Hematopoietic multipotent progenitor cell (in vitro differentiated cells): ENCODE data around the gene TATDN3. TPM values are rescaled to one million over a fixed set of nuclear protein-coding genes. Genes with fewer than 3 reads are reported as not detected.
"Not testable (repeated sequence)": the region's sequence is repeated elsewhere in the genome, so short reads cannot be mapped to it uniquely, and the experiment has no call there.

Experiments
- DNase-seq, 3 donors: peaks; one replicate each; pipeline ENCODE4 v3.0.0-alpha.2; 2011 to 2015; ENCODE audit warnings: low read depth in 2 of 3, low spot score in 2 of 3
- total RNA-seq: library from RNA; depleted of rRNA; stranded (reverse); fragments of >200 nt; gene quantifications from one replicate; pipeline ENCODE4 v1.2.3, GENCODE V29; 2012

The TATDN3 gene
- 7.8 TPM for total RNA-seq

DNA sequence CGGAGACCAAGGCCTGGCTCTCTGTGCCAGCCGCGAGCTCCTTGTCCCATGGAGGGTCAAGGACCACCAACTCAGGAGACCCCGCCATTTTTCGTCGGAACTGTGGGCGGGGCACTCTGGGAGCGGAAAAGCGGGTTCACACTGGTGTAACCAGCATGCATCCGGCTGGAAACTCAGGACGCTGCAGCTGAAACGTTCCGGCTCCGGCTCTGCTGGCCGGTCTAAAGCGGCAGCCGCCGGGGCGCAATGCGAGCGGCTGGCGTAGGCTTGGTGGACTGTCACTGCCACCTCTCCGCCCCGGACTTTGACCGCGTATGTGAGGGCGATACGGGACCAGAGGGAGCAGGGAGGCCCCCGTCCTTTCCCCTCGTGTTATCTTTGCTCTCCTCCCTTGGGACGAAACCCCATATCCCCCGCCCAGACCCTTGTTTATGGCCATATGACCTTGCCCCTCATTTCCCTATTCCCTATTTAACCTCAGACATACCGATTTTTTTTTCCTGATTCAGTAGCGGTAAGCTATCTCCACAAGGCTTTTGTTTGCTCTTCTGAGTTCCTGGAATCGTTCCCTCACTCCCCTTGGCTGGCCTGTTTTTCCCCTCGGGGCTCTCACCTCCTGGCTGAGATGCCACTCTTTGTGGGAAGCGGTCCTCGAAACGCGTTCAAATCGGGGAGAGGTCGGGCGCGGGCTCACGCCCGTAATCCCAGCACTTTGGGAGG is at the start of gene TATDN3, which contains the start of gene NSL1:
Gene TATDN3, plus strand, starts transcription at position 219 of the 720 bp plus-strand sequence. Its CDS starts 28 bp downstream, at position 247.
Gene NSL1, minus strand, starts transcription at position 102 of the 720 bp plus-strand sequence. Its CDS starts 14 bp downstream, at position 88.
- peak; percentile 91 to 95 (median 92) for DNase-seq

DNA sequence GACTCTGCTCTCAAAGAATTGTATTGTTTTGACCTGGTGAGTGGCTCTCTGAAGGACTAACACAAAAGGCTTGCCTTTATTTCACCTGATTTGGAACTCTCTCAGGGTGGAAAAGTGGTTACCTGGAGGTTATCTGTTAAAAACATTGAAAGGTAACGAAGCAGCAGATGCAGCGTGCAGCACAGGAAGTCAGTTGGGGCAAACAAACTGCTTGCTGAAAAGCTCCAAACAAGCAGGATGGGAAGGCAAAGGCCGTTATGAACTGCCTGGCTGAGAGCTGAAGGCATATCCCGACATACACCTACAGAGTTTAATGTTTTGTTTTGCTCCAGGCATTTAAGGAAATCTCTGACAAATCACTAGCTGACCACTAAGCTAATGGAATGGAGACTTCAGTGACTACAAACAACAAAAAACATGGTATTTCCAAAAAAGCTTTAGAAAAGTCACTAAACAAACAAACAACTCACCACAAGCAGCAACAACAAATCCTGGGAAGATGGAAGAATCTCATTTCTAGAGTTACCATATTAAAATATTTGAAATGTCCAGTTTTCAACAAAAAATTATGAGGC is 47.7 kb upstream of the TATDN3 start:
- no peak for DNase-seq

- no peak for DNase-seq
Observed at GRCh38 chr1:212745303-212745702, 46.4 kb upstream of the TATDN3 start.

DNA sequence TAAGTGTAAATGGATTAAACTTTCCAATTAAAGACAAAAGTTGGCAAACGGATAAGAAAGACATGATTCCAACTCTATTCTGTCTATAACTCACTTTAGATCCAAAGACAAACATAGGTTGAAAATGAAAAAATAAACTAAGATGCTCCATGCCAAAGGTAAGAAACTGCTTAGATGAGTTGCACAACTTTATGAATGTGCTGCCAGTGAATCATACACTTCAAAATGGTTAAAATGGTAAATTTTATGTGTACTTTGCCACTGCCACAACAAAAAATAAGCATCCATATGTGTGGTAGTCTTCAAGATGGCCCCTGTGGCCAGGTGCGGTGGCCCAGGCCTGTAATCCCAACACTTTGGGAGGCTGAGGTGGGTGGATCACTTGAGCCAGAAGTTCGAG is 45.1 kb upstream of the TATDN3 start:
- DNase-seq: no peak

DNA sequence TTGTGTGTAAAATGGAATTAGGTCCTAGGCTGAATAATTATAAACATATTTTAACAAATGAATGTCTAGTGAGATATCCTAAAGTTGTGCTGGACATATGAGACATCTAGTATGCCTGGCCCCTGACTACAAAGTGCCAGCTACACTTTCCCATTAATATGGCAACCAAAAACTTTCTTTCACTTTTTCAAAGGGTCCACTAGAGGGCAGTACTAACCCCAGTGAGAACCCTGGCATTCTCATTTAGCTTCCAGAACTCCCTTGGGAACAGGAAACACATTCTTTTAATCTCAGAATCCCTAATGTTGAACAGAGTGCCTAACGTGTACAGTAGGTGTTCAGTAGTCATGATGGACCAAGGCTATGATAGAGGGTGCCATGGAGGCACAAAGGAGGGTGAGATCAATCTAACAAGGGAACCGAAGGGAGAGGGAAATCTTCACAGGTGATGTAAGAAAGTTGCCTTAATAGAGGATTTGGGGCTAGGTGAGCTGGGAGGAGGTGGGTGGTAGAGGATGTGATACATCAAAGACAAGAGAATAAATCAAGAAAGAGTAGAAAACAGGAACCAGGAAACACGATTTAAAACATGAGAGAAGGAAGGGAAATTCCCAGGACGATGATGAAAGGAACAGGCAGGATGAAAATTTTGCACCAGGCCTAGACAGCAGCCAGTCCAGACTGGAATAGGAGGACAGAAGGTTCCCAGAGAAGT is 41.7 kb upstream of the TATDN3 start:
- peak in 1 of 3 donors; percentile 40 for DNase-seq

GRCh38 chr1:212752252-212752933 is 39.3 kb upstream of the TATDN3 start:
- no peak for DNase-seq

DNA sequence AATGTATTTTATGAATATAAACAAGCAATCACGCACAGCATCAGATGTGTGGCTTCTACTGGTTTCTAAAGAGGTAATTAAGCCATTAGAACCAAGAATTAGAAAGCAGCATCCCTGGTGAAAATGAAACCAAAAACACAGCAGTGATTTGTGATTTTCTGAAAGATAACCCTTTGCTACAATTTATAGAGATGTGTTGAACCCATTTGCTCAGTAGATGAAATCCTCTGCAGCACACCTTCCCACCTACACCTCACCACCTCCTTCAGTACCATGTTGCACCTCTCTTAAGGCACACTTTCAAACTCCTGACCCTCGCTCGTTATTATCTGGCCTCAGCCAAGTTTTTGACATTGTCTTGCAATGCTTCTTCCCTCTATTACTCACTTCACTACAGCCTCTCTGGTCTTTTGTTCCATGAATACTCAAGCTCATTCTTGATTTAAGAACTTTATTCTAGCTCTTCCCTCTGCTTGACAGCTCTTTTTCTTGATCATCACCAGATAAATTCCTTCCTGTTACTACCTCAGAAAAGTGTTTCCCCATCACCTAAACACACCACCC is 38.7 kb upstream of the TATDN3 start:
- no peak for DNase-seq

DNA sequence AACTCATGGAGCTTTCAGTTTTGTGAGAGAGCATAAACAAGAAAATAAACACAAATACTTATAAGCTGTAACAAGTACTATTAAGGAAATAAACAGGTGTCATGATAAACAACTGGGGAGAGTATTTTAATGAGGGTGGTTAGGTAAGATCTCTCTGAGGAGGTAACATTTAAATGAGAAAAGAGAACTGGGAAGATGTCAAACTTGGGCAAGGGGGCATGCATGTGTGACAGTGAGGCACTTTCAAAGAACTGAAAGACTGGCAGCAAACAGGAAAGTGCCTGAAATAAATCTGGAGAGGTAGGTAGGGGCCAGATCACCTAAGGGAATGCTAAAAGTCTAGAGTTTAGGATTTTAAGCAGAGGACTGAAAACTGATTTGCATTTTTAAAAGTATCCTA is 37.9 kb upstream of the TATDN3 start:
- no peak for DNase-seq

- peak in 1 of 3 donors; percentile 52 for DNase-seq
Observed at GRCh38 chr1:212754193-212754592, 37.5 kb upstream of the TATDN3 start.

DNA sequence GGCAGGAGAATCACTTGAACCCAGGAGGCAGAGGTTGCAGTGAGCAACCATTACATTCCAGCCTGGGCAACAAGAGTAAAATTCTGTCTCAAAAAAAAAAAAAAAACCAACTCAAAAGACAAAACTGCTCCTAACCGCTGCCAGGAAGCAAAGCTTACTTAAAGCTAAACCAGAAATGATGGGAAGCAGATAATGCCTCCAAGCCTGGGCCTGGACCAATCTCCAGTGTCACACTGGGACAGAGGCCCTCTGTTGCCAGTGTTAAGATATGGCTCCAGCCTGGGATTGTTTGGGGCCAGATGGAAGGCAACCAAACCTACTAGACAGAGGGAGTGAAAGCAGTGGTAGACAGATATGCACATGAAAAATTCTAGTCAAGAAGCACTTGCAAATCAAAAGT is 37.0 kb upstream of the TATDN3 start:
- peak in 1 of 3 donors; percentile 18 for DNase-seq

DNA sequence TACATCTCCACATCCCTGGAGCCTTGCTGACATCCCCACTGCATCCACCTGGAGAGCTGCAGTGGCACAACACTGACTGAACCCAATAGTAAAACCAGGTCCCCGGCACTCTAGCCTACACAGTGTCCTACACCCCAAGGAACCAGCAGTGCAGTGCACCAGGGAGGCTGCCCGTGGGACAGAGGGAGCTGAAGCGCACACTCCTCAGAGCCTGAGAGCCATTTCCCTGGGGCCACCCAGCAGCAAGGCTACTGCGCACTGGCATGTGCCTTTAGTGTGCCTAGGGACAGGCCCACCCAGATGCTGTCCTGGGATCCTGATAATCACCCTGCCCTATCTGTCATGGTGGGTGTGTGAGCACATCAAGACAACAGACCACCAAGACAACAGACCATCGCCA is 32.0 kb upstream of the TATDN3 start:
- no peak for DNase-seq

DNA sequence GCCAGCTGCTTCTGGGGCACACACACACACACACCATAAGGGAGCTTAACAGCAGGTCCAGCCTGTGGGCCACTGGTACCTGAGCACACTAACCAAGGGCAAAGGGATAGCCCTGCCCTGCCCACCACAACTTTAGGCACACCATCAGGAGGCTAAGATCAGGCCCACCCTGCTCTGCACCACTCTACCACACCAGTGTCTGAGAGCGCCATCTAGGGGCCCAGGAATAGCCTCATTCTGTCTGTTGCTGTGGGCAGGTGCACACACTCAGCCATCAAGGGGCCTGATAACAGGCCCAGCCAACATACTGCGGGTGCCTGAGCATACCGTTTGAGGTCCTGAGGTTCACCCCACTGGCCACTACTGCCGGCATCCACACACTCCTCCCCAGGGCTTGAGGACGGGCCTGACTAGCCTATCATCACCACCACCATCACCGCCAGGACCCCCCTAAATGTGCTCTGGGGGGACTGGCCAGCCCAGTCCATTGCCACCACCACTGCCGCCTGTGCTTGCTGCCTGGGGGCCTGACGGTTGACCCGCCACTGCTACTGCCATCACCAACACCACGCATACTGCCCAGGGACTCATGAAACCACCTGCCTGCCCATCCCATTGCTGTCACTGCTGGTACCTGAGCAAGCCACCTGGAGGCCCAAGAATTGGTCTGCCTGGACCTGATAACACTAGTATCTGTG is 31.4 kb upstream of the TATDN3 start:
- DNase-seq: peak in 1 of 3 donors; percentile 38

DNA sequence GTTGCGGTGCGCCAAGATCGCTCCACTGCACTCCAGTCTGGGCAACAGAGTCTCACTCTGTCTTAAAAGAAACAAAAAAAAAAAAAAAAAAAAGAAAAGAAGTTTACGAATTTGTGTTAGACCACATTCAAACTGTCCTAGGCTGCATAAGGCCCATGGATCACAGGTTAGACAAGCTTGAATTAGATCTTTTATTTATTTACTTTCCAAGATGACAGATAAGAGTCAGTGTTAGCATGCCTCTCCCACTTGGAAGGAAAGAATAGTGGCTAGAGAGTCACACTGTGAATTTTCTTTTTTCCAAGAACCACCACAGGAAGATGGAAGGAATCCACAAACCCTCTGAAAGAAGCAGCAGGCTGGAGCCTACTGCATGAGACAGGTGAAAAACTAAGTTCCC is 29.5 kb upstream of the TATDN3 start:
- DNase-seq: no peak

DNA sequence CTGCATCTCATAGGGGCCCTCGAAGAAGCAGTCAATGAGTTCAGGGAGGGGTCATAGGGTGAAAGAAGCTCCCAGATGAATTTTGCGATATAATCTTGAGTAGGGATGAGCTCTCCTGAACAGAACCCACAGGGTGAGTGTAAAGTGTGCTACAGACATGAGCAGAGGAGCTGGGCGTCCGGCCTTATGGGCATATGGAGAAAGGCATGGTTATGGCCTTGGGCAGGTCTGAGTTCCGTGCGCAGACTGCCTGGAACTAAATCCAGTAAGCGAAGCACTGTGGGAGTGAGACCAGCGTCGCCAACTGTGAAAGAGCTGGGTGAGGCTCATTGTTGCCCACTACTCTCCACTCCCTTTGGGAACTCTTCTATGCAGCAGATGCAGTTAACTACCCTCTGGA is 28.9 kb upstream of the TATDN3 start:
- DNase-seq: no peak

DNA sequence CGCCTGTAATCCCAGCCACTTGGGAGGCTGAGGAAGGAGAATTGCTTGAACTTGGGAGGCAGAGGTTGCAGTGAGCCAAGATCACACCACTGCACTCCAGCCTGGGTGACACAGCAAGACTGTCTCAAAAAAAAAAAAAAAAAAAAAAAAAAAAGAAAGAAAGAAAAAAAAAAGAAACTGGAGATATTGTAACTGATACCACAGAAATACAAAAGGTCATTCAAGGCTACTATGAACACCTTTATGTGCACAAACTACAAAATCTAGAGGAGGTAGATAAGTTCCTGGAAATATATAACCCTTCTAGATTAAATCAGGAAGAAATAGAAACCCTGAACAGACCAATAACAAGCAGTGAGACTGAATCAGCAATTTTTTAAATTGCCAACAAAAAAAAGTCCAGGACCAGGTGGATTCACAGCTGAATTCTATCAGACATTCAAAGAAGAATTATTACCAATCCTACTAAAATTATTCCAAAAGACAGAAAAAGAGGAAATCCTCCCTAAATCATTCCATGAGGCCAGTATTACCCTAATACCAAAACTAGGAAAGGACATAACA is 26.9 kb upstream of the TATDN3 start:
- DNase-seq: not testable (repeated sequence)

- DNase-seq: not testable (repeated sequence)
Observed at GRCh38 chr1:212766825-212767224, 24.9 kb upstream of the TATDN3 start.

DNA sequence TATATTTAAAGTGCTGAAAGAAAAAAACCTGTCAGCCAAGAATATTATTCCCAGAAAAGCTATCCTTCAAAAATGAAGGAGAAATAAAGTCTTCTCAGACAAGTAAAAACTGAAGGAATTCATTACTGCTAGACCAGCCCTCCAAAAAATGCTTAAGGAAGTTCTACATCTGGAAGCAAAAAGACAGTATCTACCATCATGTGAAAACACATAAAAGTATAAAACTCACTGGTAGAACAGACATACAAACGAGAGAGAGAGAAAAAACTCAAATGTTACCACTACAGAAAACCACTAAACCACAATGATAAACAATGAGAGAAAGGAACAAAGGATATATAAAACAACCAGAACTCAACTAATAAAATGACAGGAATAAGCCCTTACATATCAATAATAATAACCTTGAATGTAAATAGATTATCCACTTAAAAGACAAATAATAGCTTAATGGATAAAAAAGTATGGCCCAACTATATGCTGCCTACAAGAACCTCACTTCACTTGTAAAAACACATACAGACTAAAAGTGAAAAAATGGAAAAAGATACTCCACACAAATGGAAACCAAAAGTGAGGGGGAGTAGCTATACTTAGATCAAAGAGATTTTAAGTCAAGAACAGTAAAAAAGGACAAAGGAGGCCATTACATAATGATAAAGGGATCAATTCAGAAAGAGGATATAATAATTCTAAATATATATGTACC is 22.1 kb upstream of the TATDN3 start:
- DNase-seq: peak in 1 of 3 donors; percentile 45

GRCh38 chr1:212771341-212771740 is 20.4 kb upstream of the TATDN3 start:
- DNase-seq: no peak

- no peak for DNase-seq
Observed at GRCh38 chr1:212773011-212773410, 18.7 kb upstream of the TATDN3 start.
